Thyroid gland (tissue), 4 donors: ENCODE results near the gene PSMF1.

ENCODE experiments used
- POLR2A ChIP-seq, 2 donors: fragments of 450-650 bp; IDR thresholded peaks; one replicate each; pipeline ENCODE4 v1.6.1; 2017; ENCODE audit warnings: antibody characterized with exemption in 2 of 2, mild to moderate bottlenecking in 2 of 2, moderate library complexity in 1 of 2
- TF ChIP-seq, protein P1 (sequence below), 6 experiments: fragments of 200-600 bp in 3 of 6; fragments of 450-650 bp in 3 of 6; sonication (generic) in 3 of 6; IDR thresholded peaks; one replicate each; pipeline ENCODE4 v1.5.1; 2016 to 2019; ENCODE audit warnings: antibody characterized with exemption in 6 of 6, mild to moderate bottlenecking in 2 of 6, inconsistent platforms in 1 of 6, moderate library complexity in 1 of 6

DNA sequence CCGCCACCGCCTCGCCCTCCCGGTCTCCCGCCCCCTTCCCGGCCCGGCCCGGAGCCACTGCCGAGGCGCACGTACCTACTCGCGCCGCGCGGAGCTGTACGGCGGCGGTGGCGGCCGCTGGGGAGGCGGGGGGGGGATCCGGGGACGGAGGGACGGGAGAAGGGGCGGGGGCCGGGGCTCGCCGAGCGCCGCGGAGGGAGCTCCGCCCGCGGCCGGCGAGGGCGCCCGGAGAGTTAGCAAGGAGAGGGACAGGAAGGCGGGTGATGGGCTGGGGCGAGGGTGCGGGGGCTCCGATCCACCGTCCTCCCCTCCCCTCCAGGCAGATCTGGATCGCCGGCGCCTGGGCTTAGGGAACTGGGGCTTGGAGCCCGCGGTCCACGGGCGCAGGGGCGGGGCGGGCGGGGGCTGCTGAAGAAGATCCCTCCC, 66.9 kb downstream of the PSMF1 start:
- TF ChIP-seq, protein P1, sequence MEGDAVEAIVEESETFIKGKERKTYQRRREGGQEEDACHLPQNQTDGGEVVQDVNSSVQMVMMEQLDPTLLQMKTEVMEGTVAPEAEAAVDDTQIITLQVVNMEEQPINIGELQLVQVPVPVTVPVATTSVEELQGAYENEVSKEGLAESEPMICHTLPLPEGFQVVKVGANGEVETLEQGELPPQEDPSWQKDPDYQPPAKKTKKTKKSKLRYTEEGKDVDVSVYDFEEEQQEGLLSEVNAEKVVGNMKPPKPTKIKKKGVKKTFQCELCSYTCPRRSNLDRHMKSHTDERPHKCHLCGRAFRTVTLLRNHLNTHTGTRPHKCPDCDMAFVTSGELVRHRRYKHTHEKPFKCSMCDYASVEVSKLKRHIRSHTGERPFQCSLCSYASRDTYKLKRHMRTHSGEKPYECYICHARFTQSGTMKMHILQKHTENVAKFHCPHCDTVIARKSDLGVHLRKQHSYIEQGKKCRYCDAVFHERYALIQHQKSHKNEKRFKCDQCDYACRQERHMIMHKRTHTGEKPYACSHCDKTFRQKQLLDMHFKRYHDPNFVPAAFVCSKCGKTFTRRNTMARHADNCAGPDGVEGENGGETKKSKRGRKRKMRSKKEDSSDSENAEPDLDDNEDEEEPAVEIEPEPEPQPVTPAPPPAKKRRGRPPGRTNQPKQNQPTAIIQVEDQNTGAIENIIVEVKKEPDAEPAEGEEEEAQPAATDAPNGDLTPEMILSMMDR (IDR thresholded peaks at IDR 0.05): no peak
- TF ChIP-seq POLR2A (IDR thresholded peaks at IDR 0.05): no peak
